Activated gamma-delta T cell treated with Interleukin-2 at 50 U/mL for 16 hours (primary cell): Measurements from ENCODE around the gene SEMA3G.

ENCODE experiments used
- DNase-seq: peaks from one replicate; pipeline ENCODE4 v3.0.0-alpha.2; 2020

Gene SEMA3G

DNA sequence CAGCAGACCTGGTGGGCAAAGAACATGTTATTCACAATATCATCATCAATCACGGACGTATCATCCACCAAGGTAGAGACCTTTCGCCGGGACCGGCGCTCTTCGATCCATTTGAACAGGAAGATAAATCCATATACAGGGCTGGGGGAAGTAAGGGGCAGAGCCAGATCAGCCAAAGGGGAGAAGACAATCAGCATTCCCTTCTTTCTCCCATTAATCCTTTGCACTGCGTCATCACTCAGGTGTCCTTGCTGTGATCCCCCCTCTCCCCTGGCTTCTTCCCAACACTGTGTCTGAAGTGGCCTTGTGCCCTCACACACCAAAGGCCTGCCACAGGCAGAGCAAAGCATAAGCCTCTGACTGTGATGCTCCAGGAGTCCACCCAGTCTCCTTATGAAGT is 36.4 kb downstream of the SEMA3G start:
- DNase-seq, result no peak

DNA sequence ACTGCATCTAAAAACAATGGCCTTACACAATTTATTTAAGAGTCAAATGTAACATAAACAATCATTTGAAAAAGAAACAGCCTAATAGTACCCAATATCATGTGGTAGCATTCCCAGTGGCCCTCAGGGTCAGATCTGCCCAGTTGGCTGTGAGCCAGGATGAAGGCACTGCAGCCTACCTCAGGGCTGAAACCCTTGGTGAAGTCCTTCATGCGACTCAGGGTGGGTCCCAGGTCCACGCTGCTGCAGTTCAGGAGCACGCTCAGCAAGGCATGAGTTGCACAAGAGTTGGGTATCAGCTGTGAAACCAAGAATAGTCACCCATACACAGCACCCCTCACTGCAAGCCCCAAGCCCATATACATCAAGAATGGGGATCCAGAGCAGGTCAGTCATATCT is 37.1 kb downstream of the SEMA3G start:
- DNase-seq, result no peak

DNA sequence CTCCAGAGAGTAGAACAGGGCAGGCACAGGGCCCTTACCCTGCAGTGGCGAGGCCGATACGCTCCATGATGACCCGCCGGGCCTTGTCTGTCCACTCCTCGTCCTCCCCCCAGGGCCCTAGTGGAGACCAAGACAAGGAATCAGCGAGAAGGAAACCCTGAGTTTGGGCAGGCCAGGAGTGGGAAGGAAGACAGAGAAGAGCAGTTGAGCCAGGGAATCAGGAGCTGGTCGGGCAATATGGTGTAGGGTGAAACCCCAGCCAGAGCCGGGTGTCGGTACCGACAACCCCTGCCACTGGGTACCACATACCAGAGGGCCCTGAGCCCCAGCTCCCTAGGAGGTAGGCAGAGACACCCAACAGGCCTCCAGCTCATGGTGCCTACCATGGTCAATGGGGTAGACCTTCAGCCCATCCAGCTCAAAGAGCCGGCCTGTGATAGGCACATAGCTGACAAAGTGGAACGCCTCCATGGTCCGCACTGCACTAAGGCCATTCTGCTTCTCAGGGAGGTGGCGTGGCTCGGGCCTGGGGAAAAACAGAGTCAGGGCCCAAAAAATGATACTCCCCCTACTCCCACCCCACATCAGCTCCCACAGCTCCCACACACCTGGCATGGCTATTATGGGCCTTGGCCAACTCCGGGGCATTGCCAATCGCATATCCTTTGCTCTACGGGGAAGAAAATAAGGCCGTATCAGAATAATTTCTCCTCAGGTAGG is 38.0 kb downstream of the SEMA3G start:
- DNase-seq, result no peak

DNA sequence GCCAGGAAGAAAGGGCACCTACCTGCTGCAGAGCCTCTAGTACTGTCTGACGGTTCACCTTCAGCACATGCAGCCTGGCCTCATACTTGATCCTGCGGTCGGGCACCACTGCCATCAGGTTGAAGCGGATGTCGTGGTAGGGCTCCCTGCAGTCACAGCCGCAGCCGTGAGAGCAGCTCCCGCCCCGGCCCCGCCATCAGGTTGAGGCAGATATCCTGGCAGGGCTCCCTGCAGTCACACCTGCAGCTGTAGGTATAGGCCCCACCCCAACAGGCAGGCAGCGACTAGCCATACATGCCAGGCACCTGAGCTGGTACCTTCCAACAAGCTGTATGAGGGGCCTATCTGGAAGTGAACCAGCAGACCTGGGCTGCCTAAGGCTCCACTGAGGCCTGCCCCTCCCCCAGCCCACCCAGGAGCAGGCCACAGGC is 38.7 kb downstream of the SEMA3G start:
- no peak for DNase-seq

DNA sequence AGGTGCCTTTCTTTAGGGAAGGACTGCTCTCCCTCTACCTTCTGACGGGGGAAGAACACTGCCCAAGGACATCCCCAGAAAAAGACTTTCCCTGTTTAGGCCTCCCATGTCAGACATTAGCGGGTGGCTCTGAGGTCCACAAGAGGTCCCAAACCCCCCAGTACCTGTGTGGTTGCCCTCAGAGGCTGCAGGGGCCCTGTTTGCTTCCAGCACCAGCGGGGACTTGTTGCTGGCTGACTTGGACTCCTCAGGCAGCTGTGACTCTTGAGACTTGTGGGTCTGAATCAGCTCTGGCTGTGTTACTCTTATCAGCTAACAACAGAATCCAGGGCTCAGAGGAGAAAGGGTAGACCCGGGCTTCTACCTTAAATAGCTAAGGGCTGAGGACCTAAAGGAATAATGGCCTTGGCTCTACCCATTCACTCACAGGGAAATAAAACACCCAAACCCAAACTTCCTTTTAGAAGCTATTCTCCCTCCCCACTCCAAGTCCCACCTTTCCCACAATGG is 39.2 kb downstream of the SEMA3G start:
- DNase-seq, result no peak

DNA sequence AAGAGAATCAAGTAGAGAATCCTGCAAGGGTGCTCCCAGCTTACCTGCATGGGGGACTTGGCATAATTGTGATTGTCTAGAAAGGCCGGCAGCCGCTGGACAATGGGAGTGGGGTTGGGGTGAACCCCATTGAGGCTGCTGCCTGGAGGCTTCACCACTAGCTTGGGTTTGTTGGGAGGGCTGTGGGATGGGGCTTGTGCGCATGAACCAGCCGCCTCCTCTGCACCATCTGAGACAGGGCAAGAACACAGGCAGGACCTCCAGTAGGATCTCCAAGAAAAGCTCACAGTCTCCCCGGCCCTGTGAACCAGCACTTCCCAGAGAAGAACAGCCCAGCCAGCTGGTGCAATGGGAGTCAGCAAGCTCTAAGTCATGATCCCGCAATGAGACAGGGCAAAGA is 39.8 kb downstream of the SEMA3G start:
- no peak for DNase-seq

DNA sequence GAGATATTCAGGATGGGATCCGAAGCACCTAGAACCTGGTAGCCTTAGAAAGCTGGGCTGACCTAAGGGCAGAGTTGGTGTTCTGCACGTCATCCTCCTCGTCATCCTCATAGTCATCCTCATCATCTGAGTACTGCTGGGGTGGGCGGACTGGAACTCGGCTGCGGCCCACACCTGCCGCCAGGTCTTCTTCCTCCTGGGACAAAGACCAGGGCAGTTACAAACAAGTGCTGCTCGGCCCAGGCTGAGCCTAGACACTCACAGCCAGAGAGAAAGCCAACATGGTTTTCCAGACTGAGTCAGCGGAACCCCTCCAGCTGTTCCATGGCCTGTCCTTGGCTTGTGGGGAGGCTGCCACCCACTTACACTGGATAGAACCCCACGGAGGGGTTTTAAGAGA is 40.5 kb downstream of the SEMA3G start:
- no peak for DNase-seq

DNA sequence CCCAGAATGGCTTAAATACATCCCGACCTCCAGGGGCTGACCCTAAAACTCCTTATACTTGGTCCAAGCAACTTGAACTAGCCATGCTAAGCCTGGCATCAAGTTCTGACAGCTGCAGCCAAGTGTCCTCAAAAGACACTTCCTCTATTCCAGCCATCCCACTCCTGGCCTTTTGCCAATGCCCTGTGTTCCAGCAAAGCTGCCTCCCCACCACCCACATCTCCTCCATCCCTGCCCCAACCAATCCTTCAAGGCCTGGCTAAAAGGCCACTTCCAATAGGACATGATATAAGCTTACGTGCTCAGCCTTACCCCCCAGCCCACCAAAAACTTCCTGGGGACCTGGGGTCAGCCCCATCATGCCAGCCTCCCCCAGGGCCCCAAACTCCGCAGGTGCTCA is 40.9 kb downstream of the SEMA3G start:
- DNase-seq, result no peak

DNA sequence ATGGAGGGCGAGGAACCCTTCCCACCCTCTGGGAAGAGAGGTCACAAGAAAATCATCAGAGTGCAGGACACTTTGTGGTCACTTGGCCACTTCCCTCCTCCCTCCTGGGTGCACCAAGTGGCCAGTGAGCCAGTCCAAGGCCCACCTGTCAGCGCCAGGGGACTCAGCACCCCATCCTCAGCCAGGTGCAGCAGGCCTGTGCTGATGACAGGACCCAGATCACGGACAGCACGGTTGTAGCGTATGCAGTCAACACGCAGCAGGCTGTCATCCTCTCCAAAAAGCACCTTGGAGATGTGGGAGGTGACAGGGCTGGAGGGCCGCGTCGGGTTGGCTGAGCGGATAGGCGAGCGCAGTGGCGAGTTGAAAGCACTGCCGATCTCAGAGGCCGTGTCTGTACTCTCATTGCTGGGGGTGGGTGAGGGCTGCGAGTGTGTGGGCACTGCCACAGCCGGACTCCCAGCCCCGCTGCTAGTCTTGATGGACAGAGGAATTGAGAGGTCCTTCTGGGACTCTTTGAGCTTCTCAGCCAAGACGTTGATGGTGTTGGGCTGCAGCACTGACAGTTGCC is 41.5 kb downstream of the SEMA3G start:
- no peak for DNase-seq

DNA sequence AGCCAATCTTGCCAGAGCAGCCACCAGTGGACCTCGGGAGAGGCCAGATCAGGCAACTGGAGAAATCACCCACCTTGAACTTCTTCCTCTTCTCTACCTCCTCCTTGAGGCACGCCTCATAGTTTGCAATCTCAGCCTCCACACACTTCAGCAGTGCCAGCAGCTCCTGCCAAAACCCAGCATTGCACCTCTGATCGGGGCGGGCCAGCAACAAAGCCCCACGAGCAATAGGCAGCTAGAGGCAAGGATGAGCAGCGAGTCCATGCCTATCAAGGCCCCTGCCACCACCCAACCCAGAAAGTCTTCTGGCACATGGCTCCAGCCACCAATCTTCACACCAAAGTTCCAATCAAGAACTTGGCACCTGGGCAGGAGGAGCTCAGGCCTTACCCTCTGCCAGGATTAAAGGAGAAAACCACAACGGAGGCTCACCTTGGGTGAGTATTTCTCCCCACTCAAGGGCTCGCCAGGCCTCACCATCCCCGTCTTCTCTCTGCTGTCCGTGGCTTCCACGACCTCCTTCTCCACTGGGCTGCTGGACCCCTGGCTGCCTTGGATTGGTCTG is 42.1 kb downstream of the SEMA3G start:
- no peak for DNase-seq

DNA sequence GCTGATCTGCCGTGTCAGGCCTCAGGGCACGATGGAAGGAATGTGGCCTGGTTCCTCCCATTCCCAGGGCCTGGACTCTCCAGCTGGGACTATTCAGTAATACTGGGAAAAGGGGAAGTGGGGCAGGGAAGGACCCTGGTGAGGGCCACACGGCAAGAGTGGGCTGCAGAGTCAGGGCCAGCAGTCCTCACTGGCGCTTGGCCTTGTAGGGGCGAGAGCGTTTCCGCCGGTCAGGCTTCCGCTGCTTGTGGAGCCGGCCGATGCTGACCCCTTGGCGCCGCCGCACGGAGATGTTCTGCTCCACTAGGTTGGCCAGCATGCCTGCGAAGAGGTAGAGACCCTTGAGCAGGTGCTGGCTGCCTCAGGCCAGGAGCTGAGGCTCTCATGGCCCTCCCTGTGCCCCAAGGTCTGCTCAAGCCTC is 42.8 kb downstream of the SEMA3G start:
- no peak for DNase-seq

DNA sequence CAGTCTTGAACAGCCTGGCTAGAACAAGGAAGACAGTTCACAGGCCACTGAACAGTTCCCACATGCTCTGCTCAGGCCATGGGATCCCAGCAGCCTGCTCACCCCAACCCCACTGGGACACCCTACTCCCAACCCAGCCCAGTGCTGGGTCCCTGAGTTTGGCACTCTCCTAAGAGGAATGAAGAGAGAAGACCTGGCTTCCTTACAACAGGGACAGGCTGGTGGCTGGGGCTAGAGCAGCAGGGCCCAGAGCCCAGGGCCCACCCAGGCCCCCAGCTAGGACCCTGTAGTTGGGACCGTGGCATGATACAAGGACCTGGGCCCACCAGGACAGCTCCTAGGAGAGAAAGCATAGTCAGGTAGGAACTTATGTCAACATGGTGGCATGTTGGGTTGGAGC is 43.4 kb downstream of the SEMA3G start:
- no peak for DNase-seq

DNA sequence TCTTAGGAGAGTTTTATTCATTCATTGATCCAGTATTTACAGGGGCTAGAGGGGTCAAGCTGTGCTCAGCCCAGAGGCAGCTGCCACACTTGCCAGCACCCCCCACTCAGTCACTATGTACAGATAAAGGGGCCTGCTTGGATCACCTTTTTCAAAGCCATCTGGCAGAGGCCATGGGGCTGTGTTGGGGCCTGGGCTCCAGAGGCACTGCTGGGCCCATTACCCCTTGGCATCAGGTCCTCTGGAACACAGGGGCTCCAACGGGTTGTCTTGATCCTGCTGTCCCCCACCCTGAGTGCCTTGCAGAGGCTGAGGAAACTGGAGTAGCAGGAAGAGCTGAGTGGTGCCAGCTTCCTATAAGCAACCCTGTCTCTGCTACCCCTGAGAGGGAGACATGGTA is 43.9 kb downstream of the SEMA3G start:
- no peak for DNase-seq

DNA sequence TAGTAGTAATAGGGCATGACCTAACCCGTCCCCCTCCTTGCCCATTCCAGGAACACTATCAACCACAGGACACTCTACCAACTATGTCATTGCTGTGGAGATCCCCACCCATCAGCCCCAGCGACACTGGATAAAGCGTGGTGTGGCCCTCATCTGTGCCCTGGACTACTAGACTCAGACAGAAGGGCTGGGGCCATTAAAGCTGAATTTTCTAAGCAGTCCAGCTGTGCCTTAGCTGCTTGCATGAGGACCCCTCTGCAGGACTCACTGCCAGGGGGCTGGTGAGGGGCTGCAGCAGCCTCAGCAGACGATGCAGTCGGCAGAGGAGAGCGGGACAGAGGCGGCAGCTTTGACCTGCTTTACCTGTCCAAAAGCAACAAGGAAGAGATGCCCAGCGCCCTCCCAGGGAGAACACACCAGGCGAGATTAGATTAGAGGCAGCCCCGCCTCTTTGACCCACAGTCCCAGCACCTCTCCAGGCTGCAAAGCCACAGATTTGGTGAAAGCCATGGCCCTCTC is 44.6 kb downstream of the SEMA3G start:
- no peak for DNase-seq

DNA sequence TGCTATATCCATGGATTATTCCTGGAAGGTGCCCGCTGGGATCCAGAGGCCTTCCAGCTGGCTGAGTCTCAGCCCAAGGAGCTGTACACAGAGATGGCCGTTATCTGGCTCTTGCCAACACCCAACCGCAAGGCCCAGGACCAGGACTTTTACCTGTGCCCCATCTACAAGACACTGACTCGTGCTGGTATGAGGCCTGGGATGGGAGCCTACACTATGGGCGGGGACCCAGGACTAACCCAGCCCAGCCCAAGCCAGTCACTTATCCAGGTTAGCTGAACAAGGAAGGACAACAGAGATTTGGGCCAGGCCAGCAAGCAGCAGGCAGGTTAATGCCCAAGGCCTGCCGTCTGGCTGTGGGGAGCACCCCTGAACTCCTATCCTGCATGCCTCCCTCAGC is 45.3 kb downstream of the SEMA3G start:
- DNase-seq, result no peak

DNA sequence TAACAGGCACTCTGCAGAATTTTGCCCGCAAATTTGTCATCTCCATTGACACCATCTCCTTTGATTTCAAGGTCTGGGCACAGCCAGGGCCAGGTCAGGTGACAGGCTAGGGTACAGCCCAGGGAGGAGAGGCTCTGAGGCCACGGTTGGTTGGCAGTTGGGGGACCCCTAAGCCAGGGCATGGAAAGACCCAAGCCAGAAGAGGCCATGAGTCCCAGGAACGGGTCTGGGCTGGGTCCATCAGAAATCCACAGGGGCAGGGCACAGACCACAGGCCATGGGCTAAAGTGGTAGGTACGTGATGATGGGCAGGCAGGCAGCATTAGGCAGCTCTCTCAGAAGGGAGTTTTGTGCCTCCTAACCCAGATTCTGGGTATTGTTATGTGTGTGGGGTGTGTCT is 45.8 kb downstream of the SEMA3G start:
- DNase-seq, result no peak

DNA sequence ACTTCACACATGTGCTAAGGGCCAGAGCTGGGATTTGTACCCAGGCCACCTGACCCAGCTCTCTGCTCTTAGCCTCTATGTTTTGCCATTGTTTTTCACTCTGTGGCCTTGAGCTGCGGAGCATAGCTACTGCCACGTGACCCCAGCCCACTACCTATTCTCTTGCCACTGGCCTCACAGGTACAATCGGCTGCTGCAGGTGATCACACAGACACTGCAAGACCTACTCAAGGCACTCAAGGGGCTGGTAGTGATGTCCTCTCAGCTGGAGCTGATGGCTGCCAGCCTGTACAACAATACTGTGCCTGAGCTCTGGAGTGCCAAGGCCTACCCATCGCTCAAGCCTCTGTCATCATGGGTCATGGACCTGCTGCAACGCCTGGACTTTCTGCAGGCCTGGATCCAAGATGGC is 46.2 kb downstream of the SEMA3G start:
- DNase-seq, result no peak

DNA sequence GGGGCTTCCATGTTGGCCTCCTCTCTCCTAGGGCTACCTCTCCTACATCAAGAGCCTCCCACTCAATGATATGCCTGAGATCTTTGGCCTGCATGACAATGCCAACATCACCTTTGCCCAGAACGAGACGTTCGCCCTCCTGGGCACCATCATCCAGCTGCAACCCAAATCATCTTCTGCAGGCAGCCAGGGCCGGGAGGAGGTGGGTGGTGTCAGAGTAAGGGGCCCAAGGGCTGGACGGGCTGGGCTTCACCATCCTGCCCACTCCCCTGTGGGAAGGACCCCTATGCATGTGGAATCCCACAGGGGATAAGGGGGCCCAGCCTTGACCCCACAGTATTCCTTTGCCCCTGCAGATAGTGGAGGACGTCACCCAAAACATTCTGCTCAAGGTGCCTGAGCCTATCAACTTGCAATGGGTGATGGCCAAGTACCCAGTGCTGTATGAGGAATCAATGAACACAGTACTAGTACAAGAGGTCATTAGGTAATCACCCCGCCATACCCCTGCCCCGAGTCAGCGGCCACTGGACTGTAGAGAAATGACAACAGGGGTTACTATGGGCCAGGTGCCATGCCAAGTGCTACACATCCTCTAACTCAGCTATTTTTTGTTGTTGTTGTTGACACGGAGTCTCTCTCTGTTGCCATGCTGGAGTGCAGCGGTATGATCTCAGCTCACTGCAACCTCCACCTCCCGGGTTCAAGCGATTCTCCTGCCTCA is 47.1 kb downstream of the SEMA3G start:
- no peak for DNase-seq

DNA sequence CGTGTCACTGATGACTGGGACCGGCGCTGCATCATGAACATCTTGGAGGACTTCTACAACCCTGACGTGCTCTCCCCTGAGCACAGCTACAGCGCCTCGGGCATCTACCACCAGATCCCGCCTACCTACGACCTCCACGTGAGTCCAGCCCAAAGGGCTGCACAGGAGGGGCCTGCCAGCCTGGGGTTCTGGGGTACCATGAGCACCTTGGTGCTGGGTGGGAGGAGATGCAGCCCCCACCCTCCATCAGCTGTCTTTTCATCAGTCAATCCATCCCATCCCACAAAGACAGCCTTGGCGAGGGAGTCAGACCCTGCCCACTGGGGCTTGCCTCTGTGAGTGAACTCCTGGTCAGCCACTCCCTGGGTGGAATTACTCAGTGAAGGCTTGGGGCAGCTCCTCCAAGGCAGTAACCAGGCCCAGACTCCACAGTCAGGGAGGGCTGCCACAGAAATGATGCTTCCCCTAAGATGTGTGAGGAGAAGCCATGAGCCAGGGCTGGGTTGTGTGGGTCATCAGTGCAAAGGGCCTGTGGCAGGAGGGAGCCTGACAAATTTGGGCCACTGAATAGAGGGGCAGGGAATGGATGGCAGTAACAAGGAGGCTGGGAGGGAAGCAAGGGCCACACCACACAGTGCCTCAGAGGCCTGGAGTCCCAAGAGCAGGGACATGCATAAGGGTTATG is 47.9 kb downstream of the SEMA3G start:
- no peak for DNase-seq

DNA sequence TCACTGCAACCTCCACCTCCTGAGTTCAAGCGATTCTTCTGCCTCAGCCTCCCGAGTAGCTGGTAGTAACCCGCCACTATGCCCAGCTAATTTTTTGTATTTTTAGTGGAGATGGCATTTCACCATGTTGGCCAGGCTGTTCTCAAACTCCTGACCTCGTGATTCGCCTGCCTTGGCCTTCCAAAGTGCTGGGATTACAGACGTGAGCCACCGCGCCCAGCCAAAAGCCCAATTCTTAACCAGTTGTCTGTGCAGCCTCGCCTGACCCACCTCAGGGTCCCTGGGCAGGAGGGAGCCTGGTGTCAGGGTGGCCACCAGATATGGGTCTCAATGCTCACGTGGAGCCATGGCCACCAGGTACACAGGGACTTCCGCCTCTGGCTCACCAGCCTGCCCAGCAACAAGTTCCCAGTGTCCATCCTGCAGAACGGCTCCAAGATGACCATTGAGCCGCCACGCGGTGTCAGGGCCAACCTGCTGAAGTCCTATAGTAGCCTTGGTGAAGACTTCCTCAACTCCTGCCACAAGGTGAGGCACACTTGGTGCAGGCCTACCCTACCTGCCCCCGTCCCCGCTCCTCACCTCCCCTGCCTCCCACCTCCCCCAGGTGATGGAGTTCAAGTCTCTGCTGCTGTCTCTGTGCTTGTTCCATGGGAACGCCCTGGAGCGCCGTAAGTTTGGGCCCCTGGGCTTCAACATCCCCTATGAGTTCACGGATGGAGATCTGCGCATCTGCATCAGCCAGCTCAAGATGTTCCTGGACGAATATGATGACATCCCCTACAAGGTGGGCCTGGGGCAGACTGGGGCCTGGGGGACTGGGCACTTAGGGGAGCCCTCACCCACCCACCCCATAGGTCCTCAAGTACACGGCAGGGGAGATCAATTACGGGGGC is 48.6 kb downstream of the SEMA3G start:
- DNase-seq, result no peak

DNA sequence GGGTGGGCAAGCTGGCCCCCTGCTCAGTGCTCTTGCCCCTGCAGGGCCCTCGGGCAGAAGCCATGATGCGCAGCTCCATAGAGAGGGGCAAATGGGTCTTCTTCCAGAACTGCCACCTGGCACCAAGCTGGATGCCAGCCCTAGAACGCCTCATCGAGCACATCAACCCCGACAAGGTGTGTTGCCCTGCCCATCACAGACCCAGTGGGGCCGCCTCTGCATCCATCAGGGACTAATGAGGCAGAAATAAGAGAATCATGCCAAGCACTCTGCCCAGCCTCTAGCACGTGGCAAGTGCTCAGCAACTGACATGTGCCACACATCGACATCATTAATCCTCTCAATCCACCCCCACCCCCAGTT is 49.4 kb downstream of the SEMA3G start:
- DNase-seq, result no peak
